Measurements from ENCODE around the gene PACSIN1.

GRCh38 chr6:34484391-34484790, 18.5 kb downstream of the PACSIN1 start:
- TF ChIP-seq CTCF (IDR thresholded peaks at IDR 0.05) (no peak), POLR2A (IDR thresholded peaks at IDR 0.05) (no peak)

All from stomach (tissue), 4 donors.